ENCODE measurements around the gene ZNF334.

Gene ZNF334

GRCh38 chr20:46484954-46485353, 28.4 kb downstream of the ZNF334 start:
- no peak for DNase-seq

- no peak for DNase-seq
These were observed 29.5 kb downstream of the ZNF334 start for GRCh38 chr20:46483879-46484278.

GRCh38 chr20:46482864-46483263, 30.5 kb downstream of the ZNF334 start:
- DNase-seq: no peak

GRCh38 chr20:46477640-46478039, 35.7 kb downstream of the ZNF334 start:
- DNase-seq: no peak

- DNase-seq: no peak
These were observed 36.1 kb downstream of the ZNF334 start for GRCh38 chr20:46477225-46477624.

- no peak for DNase-seq
These were observed 44.9 kb downstream of the ZNF334 start for GRCh38 chr20:46468508-46468907.

- no peak for DNase-seq
These were observed 48.9 kb downstream of the ZNF334 start for GRCh38 chr20:46464451-46464850.

- no peak for DNase-seq
These were observed 49.5 kb downstream of the ZNF334 start for GRCh38 chr20:46463852-46464251.

- DNase-seq: no peak
These were observed 51.6 kb downstream of the ZNF334 start for GRCh38 chr20:46461808-46462207.

GRCh38 chr20:46458866-46459750, 54.3 kb downstream of the ZNF334 start:
- DNase-seq: no peak

GRCh38 chr20:46456255-46457028, 56.9 kb downstream of the ZNF334 start:
- no peak for DNase-seq

- no peak for DNase-seq
These were observed 57.6 kb downstream of the ZNF334 start for GRCh38 chr20:46455729-46456128.
